ENCODE results near the gene SOX5.

SOX5 gene

GRCh38 chr12:23757541-23757962 lies 191.9 kb downstream of the SOX5 start:
- H3K27me3 ChIP-seq (ENCODE audit: insufficient read depth, low read length), result no peaks in the 10 kb centered on the region
- H3K9ac ChIP-seq (ENCODE audit: low read depth, low read length), result peak overlapping the region; percentile 48; the same call in 1 of the 2 replicates
- H3K9me3 ChIP-seq (ENCODE audit: insufficient read depth, low read depth, low read length), result no peaks in the 10 kb centered on the region
- no peaks in the 10 kb centered on the region for H3K36me3 ChIP-seq (ENCODE audit: insufficient read depth, low read length)
- H3K4me3 ChIP-seq (ENCODE audit: low read length), result peak overlapping the region; percentile 5; the same call in 1 of the 2 replicates
- H3K27ac ChIP-seq (ENCODE audit: low read depth, low read length), result peak overlapping the region; percentile 92
- H3K4me1 ChIP-seq (ENCODE audit: insufficient read depth, low read length), result peaks cover 83% of the 10 kb centered on the region
- 0% methylated on average over 1 of the region's 1 CpG for WGBS

- Histone ChIP-seq H3K4me3 (ENCODE audit: low read length) (no peak overlapping the region), H3K9me3 (ENCODE audit: insufficient read depth, low read depth, low read length) (no peaks in the 10 kb centered on the region), H3K27me3 (ENCODE audit: insufficient read depth, low read length) (no peaks in the 10 kb centered on the region), H3K36me3 (ENCODE audit: insufficient read depth, low read length) (no peaks in the 10 kb centered on the region), H3K27ac (ENCODE audit: low read depth, low read length) (peak overlapping the region; percentile 92), H3K4me1 (ENCODE audit: insufficient read depth, low read length) (peaks cover 88% of the 10 kb centered on the region), H3K9ac (ENCODE audit: low read depth, low read length) (peak overlapping the region; percentile 18; the same call in 1 of the 2 replicates)
- WGBS, result 60% methylated on average over 2 of the region's 2 CpGs
Measured at GRCh38 chr12:23756416-23756815, 193.1 kb downstream of the SOX5 start.

DNA sequence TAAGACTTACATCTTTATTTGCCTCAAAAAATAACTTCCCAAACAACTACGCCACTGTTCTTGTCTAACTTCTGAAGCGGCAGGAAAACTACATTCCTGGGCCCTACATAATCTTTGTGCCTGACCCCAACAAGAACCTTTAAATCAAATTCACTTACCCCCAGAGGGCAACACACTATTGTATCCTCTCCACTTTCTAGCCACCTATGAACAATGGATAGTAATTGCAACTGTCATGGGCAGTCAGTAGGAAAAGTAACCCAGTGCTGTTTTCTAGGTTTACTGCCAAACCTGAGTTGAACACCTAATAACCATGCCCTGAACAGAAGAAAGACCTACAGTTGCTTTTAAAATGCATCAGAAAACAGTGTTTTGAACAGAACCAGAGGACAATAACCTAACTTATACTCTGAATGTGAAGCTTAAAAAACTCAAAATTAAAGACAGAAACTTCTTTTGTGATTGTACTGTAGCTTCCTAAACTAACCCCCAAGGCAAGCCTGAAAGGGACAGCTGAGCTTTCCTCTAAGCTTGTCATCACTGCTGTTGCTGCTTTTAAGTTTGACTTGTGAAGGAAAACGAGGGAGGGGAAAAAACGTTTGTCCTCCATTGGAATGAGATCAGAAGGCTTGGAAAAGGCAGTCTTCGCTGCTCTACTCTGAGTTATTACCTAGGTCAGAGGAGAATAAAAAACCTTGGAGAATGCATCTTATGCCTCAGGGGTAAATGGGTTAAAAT lies 195.7 kb downstream of the SOX5 start:
- no peaks in the 10 kb centered on the region for H3K36me3 ChIP-seq (ENCODE audit: insufficient read depth, low read length)
- no peak overlapping the region for H3K4me3 ChIP-seq (ENCODE audit: low read length)
- WGBS, result 74% methylated on average over 5 of the region's 5 CpGs
- H3K4me1 ChIP-seq (ENCODE audit: insufficient read depth, low read length), result peaks cover 65% of the 10 kb centered on the region
- no peak overlapping the region for H3K9ac ChIP-seq (ENCODE audit: low read depth, low read length)
- no peaks in the 10 kb centered on the region for H3K27me3 ChIP-seq (ENCODE audit: insufficient read depth, low read length)
- no peaks in the 10 kb centered on the region for H3K9me3 ChIP-seq (ENCODE audit: insufficient read depth, low read depth, low read length)
- peak overlapping the region; percentile 38 for H3K27ac ChIP-seq (ENCODE audit: low read depth, low read length)

GRCh38 chr12:23752245-23752644 lies 197.2 kb downstream of the SOX5 start:
- Histone ChIP-seq H3K4me3 (ENCODE audit: low read length) (no peak overlapping the region), H3K4me1 (ENCODE audit: insufficient read depth, low read length) (peaks cover 52% of the 10 kb centered on the region), H3K36me3 (ENCODE audit: insufficient read depth, low read length) (no peaks in the 10 kb centered on the region), H3K9me3 (ENCODE audit: insufficient read depth, low read depth, low read length) (no peaks in the 10 kb centered on the region), H3K27ac (ENCODE audit: low read depth, low read length) (no peak overlapping the region), H3K9ac (ENCODE audit: low read depth, low read length) (no peak overlapping the region), H3K27me3 (ENCODE audit: insufficient read depth, low read length) (no peaks in the 10 kb centered on the region)
- WGBS, result 99% methylated on average over 5 of the region's 5 CpGs

GRCh38 chr12:23751641-23752040 lies 197.8 kb downstream of the SOX5 start:
- Histone ChIP-seq H3K4me1 (ENCODE audit: insufficient read depth, low read length) (peaks cover 46% of the 10 kb centered on the region), H3K27ac (ENCODE audit: low read depth, low read length) (no peak overlapping the region), H3K9ac (ENCODE audit: low read depth, low read length) (no peak overlapping the region), H3K9me3 (ENCODE audit: insufficient read depth, low read depth, low read length) (no peaks in the 10 kb centered on the region), H3K36me3 (ENCODE audit: insufficient read depth, low read length) (no peaks in the 10 kb centered on the region), H3K27me3 (ENCODE audit: insufficient read depth, low read length) (no peaks in the 10 kb centered on the region), H3K4me3 (ENCODE audit: low read length) (no peak overlapping the region)
- WGBS, result 91% methylated on average over 1 of the region's 1 CpG

GRCh38 chr12:23750923-23751322 lies 198.5 kb downstream of the SOX5 start:
- Histone ChIP-seq H3K9me3 (ENCODE audit: insufficient read depth, low read depth, low read length) (no peaks in the 10 kb centered on the region), H3K27me3 (ENCODE audit: insufficient read depth, low read length) (no peaks in the 10 kb centered on the region), H3K4me3 (ENCODE audit: low read length) (no peak overlapping the region), H3K36me3 (ENCODE audit: insufficient read depth, low read length) (no peaks in the 10 kb centered on the region), H3K4me1 (ENCODE audit: insufficient read depth, low read length) (peaks cover 39% of the 10 kb centered on the region), H3K9ac (ENCODE audit: low read depth, low read length) (no peak overlapping the region), H3K27ac (ENCODE audit: low read depth, low read length) (no peak overlapping the region)
- WGBS, result no CpG with 5 or more reads among the region's 3 CpGs

DNA sequence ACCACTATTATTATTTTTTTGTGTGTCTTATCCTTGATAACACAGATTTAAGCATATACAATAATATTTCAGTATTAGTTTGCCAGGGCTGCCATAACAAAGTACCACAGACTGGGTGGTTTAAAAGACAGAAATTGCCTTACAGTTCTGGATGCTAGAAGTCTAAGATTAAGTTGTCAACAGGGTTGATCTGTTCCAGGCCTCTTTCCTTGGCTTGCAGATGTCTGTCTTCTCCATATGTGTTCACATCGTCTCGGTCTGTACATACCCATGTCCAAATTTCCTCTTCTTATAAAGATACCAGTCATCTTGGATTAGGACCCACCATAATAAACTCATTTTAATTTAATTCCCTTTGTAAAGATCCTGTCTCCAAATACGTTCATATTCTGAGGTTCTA lies 204.8 kb downstream of the SOX5 start:
- 94% methylated on average over 3 of the region's 3 CpGs for WGBS
- no peak overlapping the region for H3K4me3 ChIP-seq (ENCODE audit: low read length)
- peaks cover 10% of the 10 kb centered on the region for H3K4me1 ChIP-seq (ENCODE audit: insufficient read depth, low read length)
- no peak overlapping the region for H3K9ac ChIP-seq (ENCODE audit: low read depth, low read length)
- no peaks in the 10 kb centered on the region for H3K9me3 ChIP-seq (ENCODE audit: insufficient read depth, low read depth, low read length)
- peaks cover 8% of the 10 kb centered on the region; the same call in 1 of the 2 replicates for H3K36me3 ChIP-seq (ENCODE audit: insufficient read depth, low read length)
- H3K27me3 ChIP-seq (ENCODE audit: insufficient read depth, low read length), result no peaks in the 10 kb centered on the region
- no peak overlapping the region for H3K27ac ChIP-seq (ENCODE audit: low read depth, low read length)

DNA sequence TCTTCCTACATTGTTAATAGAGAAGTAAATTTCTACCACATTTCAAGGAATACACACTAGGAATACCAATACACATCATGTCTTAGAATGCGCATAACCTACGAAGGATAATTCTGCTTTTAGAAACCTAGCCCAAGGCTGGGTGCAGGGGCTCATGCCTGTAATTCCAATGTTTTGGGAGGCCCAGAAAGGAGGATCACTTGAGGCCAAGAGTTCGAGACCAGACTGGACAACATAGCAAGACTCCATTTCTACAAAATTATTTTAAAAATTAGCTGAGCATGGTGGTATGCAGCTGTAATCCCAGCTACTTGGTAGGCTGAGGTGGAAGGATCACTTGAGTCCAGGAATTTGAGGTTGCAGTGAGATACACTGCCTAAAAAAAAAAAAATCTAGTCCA lies 206.9 kb downstream of the SOX5 start:
- Histone ChIP-seq H3K4me1 (ENCODE audit: insufficient read depth, low read length) (peaks cover 10% of the 10 kb centered on the region), H3K27ac (ENCODE audit: low read depth, low read length) (no peak overlapping the region), H3K4me3 (ENCODE audit: low read length) (no peak overlapping the region), H3K9me3 (ENCODE audit: insufficient read depth, low read depth, low read length) (no peaks in the 10 kb centered on the region), H3K27me3 (ENCODE audit: insufficient read depth, low read length) (no peaks in the 10 kb centered on the region), H3K9ac (ENCODE audit: low read depth, low read length) (no peak overlapping the region), H3K36me3 (ENCODE audit: insufficient read depth, low read length) (peaks cover 9% of the 10 kb centered on the region; the same call in 1 of the 2 replicates)
- WGBS, result 97% methylated on average over 3 of the region's 3 CpGs

GRCh38 chr12:23731493-23731892 lies 218.0 kb downstream of the SOX5 start:
- Histone ChIP-seq H3K36me3 (ENCODE audit: insufficient read depth, low read length) (no peaks in the 10 kb centered on the region; the same call in 1 of the 2 replicates), H3K27ac (ENCODE audit: low read depth, low read length) (no peak overlapping the region), H3K9ac (ENCODE audit: low read depth, low read length) (no peak overlapping the region), H3K9me3 (ENCODE audit: insufficient read depth, low read depth, low read length) (no peaks in the 10 kb centered on the region), H3K4me3 (ENCODE audit: low read length) (no peak overlapping the region), H3K4me1 (ENCODE audit: insufficient read depth, low read length) (no peaks in the 10 kb centered on the region), H3K27me3 (ENCODE audit: insufficient read depth, low read length) (no peaks in the 10 kb centered on the region)
- WGBS, result 77% methylated on average over 1 of the region's 4 CpGs

DNA sequence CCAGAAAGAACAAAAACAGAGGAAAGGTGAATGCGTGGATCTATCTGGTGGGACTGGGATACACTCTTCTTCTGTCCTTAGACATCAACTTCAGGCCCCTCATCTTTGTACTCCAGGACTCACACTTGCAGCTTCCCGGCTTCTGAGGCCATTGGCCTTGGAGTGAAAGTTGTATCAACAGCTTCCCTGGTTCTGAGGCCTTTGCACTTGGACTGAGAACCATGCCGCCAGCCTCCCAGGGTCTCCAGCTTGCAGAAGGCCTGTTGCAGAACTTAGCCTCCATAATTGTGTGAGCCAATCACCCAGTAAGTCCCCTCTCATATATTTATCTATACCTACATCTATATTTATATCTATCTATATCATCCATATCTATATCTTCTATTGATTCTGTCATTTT lies 218.4 kb downstream of the SOX5 start:
- Histone ChIP-seq H3K4me3 (ENCODE audit: low read length) (no peak overlapping the region), H3K36me3 (ENCODE audit: insufficient read depth, low read length) (no peaks in the 10 kb centered on the region; the same call in 1 of the 2 replicates), H3K27me3 (ENCODE audit: insufficient read depth, low read length) (no peaks in the 10 kb centered on the region), H3K4me1 (ENCODE audit: insufficient read depth, low read length) (no peaks in the 10 kb centered on the region), H3K27ac (ENCODE audit: low read depth, low read length) (no peak overlapping the region), H3K9ac (ENCODE audit: low read depth, low read length) (no peak overlapping the region), H3K9me3 (ENCODE audit: insufficient read depth, low read depth, low read length) (no peaks in the 10 kb centered on the region)
- WGBS, result 92% methylated on average over 3 of the region's 3 CpGs

DNA sequence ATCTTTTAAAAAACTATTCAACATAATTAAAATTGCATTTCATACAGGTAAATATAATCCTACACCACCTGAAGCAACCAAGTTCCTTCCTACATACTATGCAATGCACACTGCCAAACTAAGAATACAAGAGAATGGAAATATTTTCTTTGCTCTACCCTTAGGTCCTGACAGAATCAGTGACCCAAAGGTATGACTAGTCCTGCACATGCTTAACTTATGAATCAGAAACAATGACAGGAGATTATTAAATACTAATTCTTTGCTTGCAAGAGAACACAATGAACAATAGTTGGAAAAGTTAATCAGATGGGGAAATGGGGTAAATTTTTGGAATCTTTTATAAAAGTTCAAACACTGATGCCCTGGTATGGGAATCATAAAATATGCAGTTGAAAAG lies 220.1 kb downstream of the SOX5 start:
- no peak overlapping the region for H3K9ac ChIP-seq (ENCODE audit: low read depth, low read length)
- H3K4me1 ChIP-seq (ENCODE audit: insufficient read depth, low read length), result no peaks in the 10 kb centered on the region
- no peaks in the 10 kb centered on the region for H3K36me3 ChIP-seq (ENCODE audit: insufficient read depth, low read length)
- no peaks in the 10 kb centered on the region for H3K9me3 ChIP-seq (ENCODE audit: insufficient read depth, low read depth, low read length)
- no peak overlapping the region for H3K4me3 ChIP-seq (ENCODE audit: low read length)
- H3K27ac ChIP-seq (ENCODE audit: low read depth, low read length), result no peak overlapping the region
- H3K27me3 ChIP-seq (ENCODE audit: insufficient read depth, low read length), result no peaks in the 10 kb centered on the region

GRCh38 chr12:23726646-23727045 lies 222.8 kb downstream of the SOX5 start:
- 92% methylated on average over 2 of the region's 2 CpGs for WGBS
- no peak overlapping the region for H3K9ac ChIP-seq (ENCODE audit: low read depth, low read length)
- no peaks in the 10 kb centered on the region for H3K4me1 ChIP-seq (ENCODE audit: insufficient read depth, low read length)
- H3K27me3 ChIP-seq (ENCODE audit: insufficient read depth, low read length), result no peaks in the 10 kb centered on the region
- no peak overlapping the region for H3K27ac ChIP-seq (ENCODE audit: low read depth, low read length)
- H3K4me3 ChIP-seq (ENCODE audit: low read length), result no peak overlapping the region
- no peaks in the 10 kb centered on the region for H3K9me3 ChIP-seq (ENCODE audit: insufficient read depth, low read depth, low read length)
- no peaks in the 10 kb centered on the region for H3K36me3 ChIP-seq (ENCODE audit: insufficient read depth, low read length)
